ENCODE measurements around the gene SIK2.
"Not testable (repeated sequence)": the region's sequence is repeated elsewhere in the genome, so short reads cannot be mapped to it uniquely, and the experiment has no call there.

The SIK2 gene

GRCh38 chr11:111759778-111760407 is 157.6 kb downstream of the SIK2 start:
- DNase-seq (ENCODE audit: low read depth, low spot score): no peak

DNA sequence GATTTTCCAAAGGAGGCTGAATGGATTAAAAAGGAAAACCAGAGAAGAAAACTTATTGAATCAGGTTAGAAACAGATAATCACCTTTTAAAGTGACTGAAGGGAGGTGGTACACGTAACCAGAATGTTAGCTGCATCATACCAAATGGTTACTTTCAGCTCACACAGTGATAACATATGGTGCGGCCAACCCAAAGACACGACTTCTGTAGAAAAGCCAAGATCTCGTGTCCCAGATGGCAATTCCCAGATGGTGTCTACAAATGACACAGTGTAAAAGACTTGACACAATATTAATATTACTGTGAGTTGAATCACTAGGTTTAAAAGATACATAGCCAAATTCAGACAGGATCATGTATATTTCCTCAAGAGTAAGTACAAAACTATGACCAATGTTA is 158.8 kb downstream of the SIK2 start:
- DNase-seq (ENCODE audit: low read depth, low spot score): no peak

- no peak for DNase-seq (ENCODE audit: low read depth, low spot score)
Measured at GRCh38 chr11:111762526-111762925, 160.3 kb downstream of the SIK2 start.

DNA sequence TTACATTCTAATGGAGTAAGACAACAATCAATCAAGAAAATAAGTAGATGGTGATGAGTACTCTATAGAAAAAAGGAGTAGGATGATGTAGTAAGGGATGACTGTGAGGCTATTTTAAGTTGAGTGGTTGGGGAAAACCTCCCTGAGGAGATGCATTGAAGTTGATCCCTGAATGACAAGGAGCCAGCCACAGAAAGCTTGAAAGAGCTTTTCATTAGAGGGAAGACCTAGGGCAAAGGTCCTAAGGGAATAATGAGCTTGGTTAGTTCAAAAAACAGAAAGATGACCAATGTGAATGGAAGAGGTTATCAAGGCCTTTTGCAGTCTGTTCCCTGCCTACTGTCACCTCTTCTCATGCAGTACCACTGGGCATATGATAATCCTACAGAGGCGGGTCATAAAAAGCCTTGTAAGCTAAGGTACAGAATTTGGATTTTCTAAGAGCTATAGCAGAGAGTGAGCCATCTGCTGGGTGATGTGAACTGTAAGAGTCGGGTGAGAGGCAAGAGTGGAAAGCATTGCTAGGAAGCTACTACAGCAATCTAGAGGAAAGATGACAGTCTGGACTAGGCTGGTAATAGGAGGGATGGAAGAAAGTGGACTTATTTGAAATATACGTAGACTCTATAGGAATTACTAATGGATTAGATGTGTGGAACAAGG is 160.9 kb downstream of the SIK2 start:
- DNase-seq (ENCODE audit: low read depth, low spot score): no peak

- no peak for DNase-seq (ENCODE audit: low read depth, low spot score)
Measured at GRCh38 chr11:111764621-111765020, 162.4 kb downstream of the SIK2 start.

DNA sequence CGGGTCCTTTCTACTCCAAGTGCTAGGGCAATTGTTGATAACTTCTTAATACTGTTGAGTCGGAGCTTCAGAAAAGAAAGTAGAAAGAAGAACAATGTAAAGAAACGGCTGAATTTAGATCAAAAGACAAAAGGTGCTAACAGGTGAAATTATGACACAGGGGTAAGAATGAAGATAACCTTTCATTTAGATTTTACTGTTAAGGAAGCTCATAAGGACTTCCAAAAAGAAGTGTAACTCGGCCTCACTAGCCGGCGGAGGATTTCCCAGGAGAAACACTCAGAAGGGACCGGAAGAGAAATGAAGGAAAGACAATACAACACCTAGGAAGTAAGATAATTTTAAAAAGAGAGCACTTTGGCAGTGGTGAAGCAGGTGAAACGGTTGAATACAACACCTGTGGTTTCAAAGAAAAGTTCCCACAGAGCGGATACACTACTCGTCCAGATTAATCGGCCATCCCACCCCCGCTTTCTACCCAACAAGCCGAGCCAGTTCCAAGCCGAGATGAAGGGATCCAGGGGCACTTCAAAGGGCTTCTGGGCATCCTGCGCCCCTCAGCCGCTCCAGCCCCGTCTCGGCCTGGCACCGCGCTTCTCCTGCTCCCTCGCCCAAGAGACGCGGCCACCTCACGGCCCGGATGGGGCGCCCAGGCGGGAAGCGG is 163.2 kb downstream of the SIK2 start:
- no peak for DNase-seq (ENCODE audit: low read depth, low spot score)

GRCh38 chr11:111765984-111766833 is 164.0 kb downstream of the SIK2 start, which contains the start of gene PPP2R1B:
Gene PPP2R1B (minus strand): TSS chr11:111766389. CDS start chr11:111766361, 28 bp downstream.
- DNase-seq (ENCODE audit: low read depth, low spot score): peak; percentile 23

- DNase-seq (ENCODE audit: low read depth, low spot score): no peak
Measured at GRCh38 chr11:111766834-111767142, 164.5 kb downstream of the SIK2 start.

GRCh38 chr11:111770581-111771134 is 168.4 kb downstream of the SIK2 start:
- DNase-seq (ENCODE audit: low read depth, low spot score): no peak

GRCh38 chr11:111771205-111771604 is 169.0 kb downstream of the SIK2 start:
- not testable (repeated sequence) for DNase-seq (ENCODE audit: low read depth, low spot score)

GRCh38 chr11:111772535-111772934 is 170.3 kb downstream of the SIK2 start:
- no peak for DNase-seq (ENCODE audit: low read depth, low spot score)

DNA sequence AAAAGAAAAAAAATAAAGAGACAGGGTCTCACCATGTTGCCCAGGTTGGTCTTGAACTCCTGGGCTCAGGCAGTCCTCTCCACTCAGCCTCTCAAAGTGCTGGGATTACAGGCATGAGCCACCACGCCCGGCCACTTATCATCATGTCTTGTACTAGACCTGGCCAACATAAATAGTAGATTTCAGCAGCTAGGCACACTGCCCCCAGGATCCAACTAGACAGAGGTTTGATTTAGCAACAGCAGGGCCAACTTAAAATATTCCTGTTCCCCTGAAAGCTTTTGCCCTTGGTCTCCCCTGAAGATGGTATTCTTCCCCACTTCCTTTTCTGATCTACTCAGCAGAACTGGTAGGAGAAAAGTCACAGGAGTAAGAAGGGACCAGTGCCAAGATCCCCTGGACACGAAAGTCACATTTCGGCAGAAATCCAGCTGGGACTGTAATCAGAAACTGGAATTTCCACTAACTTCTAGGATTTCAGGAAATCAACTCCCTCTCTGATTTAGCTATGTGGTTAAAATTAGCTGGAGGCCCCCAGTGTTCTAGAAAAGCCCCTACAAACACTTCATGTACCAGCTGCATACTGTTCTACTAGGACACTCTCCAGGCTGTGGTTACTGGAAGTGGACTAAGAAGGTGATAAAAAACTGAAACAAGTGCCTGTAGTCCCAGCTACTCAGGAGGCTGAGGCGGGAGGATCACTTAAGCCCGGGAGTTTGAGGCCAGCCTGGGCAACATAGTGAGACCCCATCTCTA is 172.9 kb downstream of the SIK2 start:
- no peak for DNase-seq (ENCODE audit: low read depth, low spot score)

DNA sequence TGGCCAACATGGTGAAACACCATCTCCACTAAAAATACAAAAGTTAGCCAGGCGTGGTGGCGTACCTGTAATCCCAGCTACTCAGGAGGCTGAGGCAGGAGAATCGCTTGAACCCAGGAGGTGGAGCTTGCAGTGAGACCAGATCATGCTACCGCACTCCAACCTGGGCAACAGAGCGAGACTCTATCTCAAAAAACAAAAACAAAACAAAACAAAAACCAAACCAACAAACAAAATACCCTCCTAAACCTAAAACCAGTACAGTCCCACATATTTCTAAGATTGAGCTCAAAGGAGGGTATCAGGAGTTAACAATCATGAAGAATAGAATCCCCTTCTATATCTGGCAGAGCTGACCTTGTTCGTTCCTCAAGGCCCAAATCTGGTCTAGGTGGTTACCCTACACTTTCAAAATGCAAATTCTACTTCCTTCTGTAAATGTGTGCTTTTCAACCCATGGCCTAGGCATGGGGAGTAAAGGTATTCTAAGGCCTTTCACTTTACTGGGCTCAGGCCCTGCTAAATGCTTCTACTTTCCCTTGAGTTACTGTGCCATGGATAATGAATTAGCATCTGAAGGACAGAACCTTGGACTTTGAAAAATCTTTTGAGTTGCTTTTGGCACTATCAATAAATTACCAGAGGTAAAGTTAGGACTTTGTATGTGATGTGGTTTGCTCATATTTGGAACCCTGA is 174.3 kb downstream of the SIK2 start:
- DNase-seq (ENCODE audit: low read depth, low spot score): no peak

GRCh38 chr11:111777094-111778046 is 175.1 kb downstream of the SIK2 start:
- DNase-seq (ENCODE audit: low read depth, low spot score): no peak

DNA sequence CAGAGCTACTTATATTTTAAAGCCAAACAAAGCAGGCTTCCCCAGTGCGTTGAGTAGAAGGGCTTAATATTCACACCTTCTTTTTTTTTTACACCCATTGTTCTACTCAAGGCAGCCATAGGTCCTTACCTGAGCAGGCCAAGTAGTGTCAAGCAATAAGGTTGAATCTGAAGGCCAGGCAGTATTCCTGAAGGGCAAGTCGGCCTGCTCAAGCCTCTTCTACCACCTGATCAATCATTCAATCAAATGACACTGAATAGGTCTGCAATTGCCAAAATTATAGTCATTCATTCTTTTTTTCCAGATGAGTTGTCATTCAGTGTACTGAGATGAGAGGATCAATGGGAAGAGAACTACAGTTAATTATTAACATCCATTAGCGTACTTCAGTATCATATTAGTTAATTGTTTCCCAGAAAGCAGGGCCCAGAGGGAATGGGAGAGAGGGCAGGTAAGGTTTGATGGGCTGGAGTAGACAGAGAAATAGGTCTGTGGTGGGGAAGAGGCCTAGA is 175.9 kb downstream of the SIK2 start:
- DNase-seq (ENCODE audit: low read depth, low spot score): no peak

GRCh38 chr11:111779118-111779517 is 176.9 kb downstream of the SIK2 start:
- DNase-seq (ENCODE audit: low read depth, low spot score): no peak
